ENCODE results near the gene CSMD2. TPM values are rescaled to one million over a fixed set of nuclear protein-coding genes. Genes with fewer than 3 reads are reported as not detected.

CSMD2 gene
- total and polyA plus RNA-seq, 7 experiments from 2014 or later, result 0.02 TPM; not detected in 6

DNA sequence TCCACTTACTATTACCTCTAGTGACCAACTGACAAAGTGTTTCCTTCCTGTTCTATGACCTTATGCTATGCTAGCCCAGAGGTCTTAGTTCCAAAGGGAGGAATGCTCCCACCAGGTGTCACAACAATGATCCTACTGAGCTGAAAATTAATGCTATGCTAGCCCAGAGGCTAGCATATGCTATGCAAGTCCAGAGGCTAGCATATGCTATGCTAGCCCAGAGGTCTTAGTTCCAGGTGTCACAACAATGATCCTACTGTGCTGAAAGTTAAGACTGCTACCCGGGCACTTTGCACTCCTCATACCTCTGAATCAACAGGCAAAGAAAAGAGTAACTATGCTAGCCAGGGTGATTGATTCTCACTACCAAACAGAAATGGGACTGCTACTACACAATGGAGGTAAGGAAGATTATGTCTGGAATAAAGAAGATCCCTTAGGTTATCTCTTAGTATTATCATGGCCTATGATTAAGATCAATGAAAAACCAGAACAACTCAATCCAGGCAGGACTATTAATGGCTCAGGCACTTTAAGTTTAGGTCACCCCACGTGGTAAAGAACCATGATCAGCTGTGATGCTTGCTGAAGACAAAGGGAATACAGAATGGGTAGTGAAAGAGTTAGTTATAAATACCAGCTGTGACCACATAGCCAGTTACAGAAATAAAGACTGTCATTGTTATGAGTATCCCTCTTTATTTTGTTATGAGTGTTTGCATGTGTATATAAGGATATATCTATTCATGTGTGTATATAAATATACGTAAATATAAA is 114.1 kb downstream of the CSMD2 start:
- Mint-ChIP-seq H3K27me3 (peaks cover 0 to 24% (median 17%) of the 10 kb centered on the region in 5 donors), H3K4me1 (no peaks in the 10 kb centered on the region), H3K4me3 (no peak overlapping the region), H3K9me3 (peaks cover 0 to 8% (median 0%) of the 10 kb centered on the region in 11 donors), H3K27ac (no peak overlapping the region), H3K36me3 (peaks cover 0 to 4% (median 0%) of the 10 kb centered on the region in 5 donors)
- H3K4me3 ChIP-seq (ENCODE audit: low read length), result no peak overlapping the region
- H3K9me3 ChIP-seq (ENCODE audit: control insufficient read depth in 2 of 3, low read length in 3 of 3), result peaks cover 0 to 4% (median 0%) of the 10 kb centered on the region in 3 experiments
- ATAC-seq (no peak), DNase-seq (no peak)
- no peak overlapping the region for H3K27ac ChIP-seq (ENCODE audit: low read depth, low read length)
- H3K27me3 ChIP-seq (ENCODE audit: control insufficient read depth in 2 of 2, insufficient read depth in 2 of 2, low read length in 2 of 2), result no peaks in the 10 kb centered on the region
- no peaks in the 10 kb centered on the region for H3K36me3 ChIP-seq (ENCODE audit: control insufficient read depth in 2 of 3, insufficient read depth in 3 of 3, low read length in 3 of 3)
- ChIA-PET CTCF (no interaction called here), POLR2A (no interaction called here)
- no peaks in the 10 kb centered on the region for H3K4me1 ChIP-seq (ENCODE audit: control insufficient read depth in 2 of 2, insufficient read depth in 2 of 2, low read length in 2 of 2)
- intact Hi-C loops (cut with micrococcal nuclease), result no loop called here

DNA sequence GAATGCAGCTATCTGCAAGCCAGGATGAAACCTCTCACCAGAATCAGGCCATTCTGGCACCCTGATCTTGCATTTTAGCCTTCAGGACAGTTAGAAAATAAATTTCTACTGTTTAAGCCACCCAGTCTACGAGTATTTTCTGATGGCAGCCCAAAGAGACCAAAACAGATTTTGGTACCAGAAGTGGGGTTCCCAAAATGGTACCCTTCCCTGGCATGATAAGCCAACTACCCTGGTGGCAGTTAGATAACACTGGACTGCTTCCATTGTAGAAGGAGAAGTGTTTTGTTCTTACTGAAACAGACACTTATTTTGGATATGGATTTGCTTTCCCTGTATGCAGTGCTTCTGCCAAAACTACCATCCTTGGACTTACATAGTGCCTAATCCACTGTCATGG is 115.0 kb downstream of the CSMD2 start:
- peaks cover 0 to 8% (median 0%) of the 10 kb centered on the region in 11 donors for H3K9me3 Mint-ChIP-seq
- no peak overlapping the region for H3K4me3 Mint-ChIP-seq
- Histone ChIP-seq H3K27me3 (ENCODE audit: control insufficient read depth in 2 of 2, insufficient read depth in 2 of 2, low read length in 2 of 2) (no peaks in the 10 kb centered on the region), H3K9me3 (ENCODE audit: control insufficient read depth in 2 of 3, low read length in 3 of 3) (peaks cover 0 to 4% (median 0%) of the 10 kb centered on the region in 3 experiments), H3K27ac (ENCODE audit: low read depth, low read length) (no peak overlapping the region), H3K4me3 (ENCODE audit: low read length) (no peak overlapping the region), H3K4me1 (ENCODE audit: control insufficient read depth in 2 of 2, insufficient read depth in 2 of 2, low read length in 2 of 2) (no peaks in the 10 kb centered on the region), H3K36me3 (ENCODE audit: control insufficient read depth in 2 of 3, insufficient read depth in 3 of 3, low read length in 3 of 3) (no peaks in the 10 kb centered on the region)
- peaks cover 0 to 20% (median 15%) of the 10 kb centered on the region in 5 donors for H3K27me3 Mint-ChIP-seq
- POLR2A ChIA-PET, result no interaction called here
- no peak overlapping the region for H3K27ac Mint-ChIP-seq
- no peak for ATAC-seq
- no peaks in the 10 kb centered on the region for H3K4me1 Mint-ChIP-seq
- no peak for DNase-seq
- intact Hi-C loops (cut with micrococcal nuclease), result no loop called here
- peaks cover 0 to 4% (median 0%) of the 10 kb centered on the region in 5 donors for H3K36me3 Mint-ChIP-seq
- CTCF ChIA-PET, result no interaction called here

DNA sequence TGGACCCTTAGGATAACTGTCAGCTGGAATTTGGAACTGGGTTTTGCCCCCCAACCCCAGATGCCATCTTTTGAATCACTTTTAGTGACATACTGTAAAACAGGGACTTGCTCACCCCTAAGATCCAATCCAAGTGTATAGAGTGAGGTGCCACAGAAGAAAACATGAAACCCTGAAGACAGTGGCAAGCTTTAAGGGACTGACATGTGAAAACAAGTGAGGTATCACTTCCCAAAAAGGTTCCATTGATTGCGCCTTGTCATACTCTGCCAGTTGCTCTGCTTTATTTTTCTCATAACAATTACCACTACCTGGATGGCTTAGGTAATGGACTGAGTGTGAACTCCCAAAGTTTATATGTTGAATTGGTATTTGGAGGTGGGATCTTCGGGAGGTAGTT is 115.6 kb downstream of the CSMD2 start:
- ATAC-seq (no peak), DNase-seq (no peak)
- Mint-ChIP-seq H3K9me3 (peaks cover 0 to 8% (median 0%) of the 10 kb centered on the region in 11 donors), H3K27ac (no peak overlapping the region), H3K4me1 (no peaks in the 10 kb centered on the region), H3K36me3 (peaks cover 0 to 4% (median 0%) of the 10 kb centered on the region in 5 donors), H3K27me3 (peaks cover 0 to 20% (median 13%) of the 10 kb centered on the region in 5 donors), H3K4me3 (no peak overlapping the region)
- Histone ChIP-seq H3K36me3 (ENCODE audit: control insufficient read depth in 2 of 3, insufficient read depth in 3 of 3, low read length in 3 of 3) (no peaks in the 10 kb centered on the region), H3K27ac (ENCODE audit: low read depth, low read length) (no peak overlapping the region), H3K9me3 (ENCODE audit: control insufficient read depth in 2 of 3, low read length in 3 of 3) (peaks cover 0 to 4% (median 0%) of the 10 kb centered on the region in 3 experiments), H3K4me1 (ENCODE audit: control insufficient read depth in 2 of 2, insufficient read depth in 2 of 2, low read length in 2 of 2) (no peaks in the 10 kb centered on the region), H3K4me3 (ENCODE audit: low read length) (no peak overlapping the region), H3K27me3 (ENCODE audit: control insufficient read depth in 2 of 2, insufficient read depth in 2 of 2, low read length in 2 of 2) (no peaks in the 10 kb centered on the region)
- intact Hi-C loops (cut with micrococcal nuclease), result no loop called here
- CTCF ChIA-PET, result no interaction called here
- POLR2A ChIA-PET, result no interaction called here

DNA sequence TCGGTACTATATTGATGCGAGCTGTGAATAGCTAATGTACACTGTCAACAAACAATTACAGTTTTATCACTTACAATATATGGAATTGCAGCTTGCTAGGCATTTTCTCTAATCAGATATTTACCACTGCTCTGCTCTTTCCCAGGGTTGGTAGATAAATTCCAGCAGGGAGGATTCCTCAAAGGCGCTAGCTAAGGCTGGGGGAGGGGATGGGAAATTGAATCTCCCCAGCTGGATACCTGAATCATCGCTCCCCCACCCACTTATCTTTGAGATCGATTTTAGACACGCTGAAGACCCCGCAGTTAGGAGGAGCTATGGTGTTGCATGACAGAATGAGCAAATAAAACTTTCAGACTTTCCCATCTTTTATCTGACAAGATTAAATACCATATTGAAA is 127.2 kb downstream of the CSMD2 start:
- Mint-ChIP-seq H3K27me3 (peaks cover 2 to 7% (median 4%) of the 10 kb centered on the region in 5 donors), H3K9me3 (no peaks in the 10 kb centered on the region), H3K27ac (no peak overlapping the region), H3K4me3 (no peak overlapping the region), H3K4me1 (peaks cover 0 to 2% (median 0%) of the 10 kb centered on the region in 7 donors), H3K36me3 (no peaks in the 10 kb centered on the region)
- Histone ChIP-seq H3K4me1 (ENCODE audit: control insufficient read depth in 2 of 2, insufficient read depth in 2 of 2, low read length in 2 of 2) (no peaks in the 10 kb centered on the region), H3K36me3 (ENCODE audit: control insufficient read depth in 2 of 3, insufficient read depth in 3 of 3, low read length in 3 of 3) (no peaks in the 10 kb centered on the region), H3K9me3 (ENCODE audit: control insufficient read depth in 2 of 3, low read length in 3 of 3) (no peaks in the 10 kb centered on the region), H3K27me3 (ENCODE audit: control insufficient read depth in 2 of 2, insufficient read depth in 2 of 2, low read length in 2 of 2) (no peaks in the 10 kb centered on the region), H3K27ac (ENCODE audit: low read depth, low read length) (no peak overlapping the region), H3K4me3 (ENCODE audit: low read length) (no peak overlapping the region)
- DNase-seq (no peak), ATAC-seq (no peak)
- intact Hi-C loops (cut with micrococcal nuclease), result no loop called here
- POLR2A ChIA-PET, result no interaction called here
- CTCF ChIA-PET, result no interaction called here

DNA sequence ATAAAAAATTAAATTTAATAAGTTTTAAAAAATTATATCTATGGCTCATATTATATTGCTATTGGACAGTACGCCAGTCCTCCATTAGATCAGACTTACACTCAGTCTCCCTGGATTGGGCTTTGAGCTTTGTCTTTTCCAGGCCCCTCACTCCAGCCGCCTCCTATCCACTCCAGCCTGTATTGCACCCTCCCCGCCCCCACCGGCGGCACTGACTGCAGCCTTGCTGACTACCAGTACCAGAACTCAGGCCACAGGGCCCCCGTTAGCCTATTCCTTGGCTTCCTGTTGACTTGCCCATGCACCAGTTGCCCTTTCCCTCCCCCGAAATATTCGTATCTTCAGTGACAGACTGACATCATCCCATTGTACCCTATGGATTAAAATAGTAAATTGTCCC is 127.9 kb downstream of the CSMD2 start:
- H3K27ac Mint-ChIP-seq, result no peak overlapping the region
- ATAC-seq, result no peak
- H3K9me3 Mint-ChIP-seq, result no peaks in the 10 kb centered on the region
- Histone ChIP-seq H3K9me3 (ENCODE audit: control insufficient read depth in 2 of 3, low read length in 3 of 3) (no peaks in the 10 kb centered on the region), H3K27me3 (ENCODE audit: control insufficient read depth in 2 of 2, insufficient read depth in 2 of 2, low read length in 2 of 2) (no peaks in the 10 kb centered on the region), H3K27ac (ENCODE audit: low read depth, low read length) (no peak overlapping the region), H3K36me3 (ENCODE audit: control insufficient read depth in 2 of 3, insufficient read depth in 3 of 3, low read length in 3 of 3) (no peaks in the 10 kb centered on the region), H3K4me1 (ENCODE audit: control insufficient read depth in 2 of 2, insufficient read depth in 2 of 2, low read length in 2 of 2) (no peaks in the 10 kb centered on the region), H3K4me3 (ENCODE audit: low read length) (no peak overlapping the region)
- ChIA-PET POLR2A (no interaction called here), CTCF (no interaction called here)
- H3K4me1 Mint-ChIP-seq, result peaks cover 0 to 2% (median 0%) of the 10 kb centered on the region in 7 donors
- no peak for DNase-seq
- H3K27me3 Mint-ChIP-seq, result peaks cover 2 to 14% (median 8%) of the 10 kb centered on the region in 5 donors
- no peak overlapping the region for H3K4me3 Mint-ChIP-seq
- H3K36me3 Mint-ChIP-seq, result no peaks in the 10 kb centered on the region
- intact Hi-C loops (cut with micrococcal nuclease), result no loop called here

DNA sequence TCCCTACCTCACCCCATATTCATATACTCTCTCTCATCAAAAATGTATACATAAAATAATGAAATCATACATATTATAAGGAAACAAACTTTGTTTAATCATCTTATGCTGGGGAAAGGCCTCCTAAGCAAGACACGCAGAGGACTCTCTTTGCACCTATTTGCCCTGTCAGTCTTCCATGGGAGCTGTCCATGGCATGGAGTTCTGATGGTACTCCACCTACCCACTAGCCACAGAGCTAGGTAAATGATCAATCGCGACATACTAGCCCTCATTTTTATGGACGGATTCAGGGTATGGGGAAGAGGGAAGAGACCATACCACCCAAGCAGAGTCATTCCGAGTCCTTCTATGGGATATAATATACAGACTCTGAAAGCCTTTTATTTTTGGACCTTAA is 131.0 kb downstream of the CSMD2 start:
- ATAC-seq, result no peak
- no peak overlapping the region for H3K4me3 Mint-ChIP-seq
- no peak for DNase-seq
- no peaks in the 10 kb centered on the region for H3K9me3 Mint-ChIP-seq
- H3K9me3 ChIP-seq (ENCODE audit: control insufficient read depth in 2 of 3, low read length in 3 of 3), result no peaks in the 10 kb centered on the region
- no peak overlapping the region for H3K4me3 ChIP-seq (ENCODE audit: low read length)
- H3K4me1 Mint-ChIP-seq, result peaks cover 0 to 2% (median 0%) of the 10 kb centered on the region in 7 donors
- POLR2A ChIA-PET, result no interaction called here
- no peaks in the 10 kb centered on the region for H3K27me3 ChIP-seq (ENCODE audit: control insufficient read depth in 2 of 2, insufficient read depth in 2 of 2, low read length in 2 of 2)
- H3K36me3 ChIP-seq (ENCODE audit: control insufficient read depth in 2 of 3, insufficient read depth in 3 of 3, low read length in 3 of 3), result no peaks in the 10 kb centered on the region
- intact Hi-C loops (cut with micrococcal nuclease), result no loop called here
- H3K36me3 Mint-ChIP-seq, result no peaks in the 10 kb centered on the region
- CTCF ChIA-PET, result no interaction called here
- no peaks in the 10 kb centered on the region for H3K4me1 ChIP-seq (ENCODE audit: control insufficient read depth in 2 of 2, insufficient read depth in 2 of 2, low read length in 2 of 2)
- no peak overlapping the region for H3K27ac ChIP-seq (ENCODE audit: low read depth, low read length)
- H3K27ac Mint-ChIP-seq, result no peak overlapping the region
- peaks cover 4 to 27% (median 15%) of the 10 kb centered on the region in 5 donors for H3K27me3 Mint-ChIP-seq

DNA sequence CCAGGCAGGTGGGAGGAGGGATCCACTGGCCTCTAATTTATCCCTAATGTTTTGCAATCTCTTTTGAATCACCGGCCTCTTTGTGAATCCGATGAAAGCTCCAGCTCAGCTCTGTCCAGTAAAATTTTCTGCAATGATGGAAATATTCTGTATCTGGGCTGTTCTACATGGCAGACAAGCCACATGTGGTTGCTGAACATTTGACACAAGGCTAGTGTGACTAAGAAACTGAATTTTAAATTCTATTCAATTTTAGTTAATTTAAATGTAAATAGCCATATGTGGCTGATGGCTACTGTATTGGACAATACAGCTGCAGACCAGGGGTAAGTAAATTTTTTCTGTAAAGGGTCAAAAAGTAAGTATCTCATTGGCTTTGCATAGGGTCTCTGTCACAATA is 135.1 kb downstream of the CSMD2 start:
- Histone ChIP-seq H3K27me3 (ENCODE audit: control insufficient read depth in 2 of 2, insufficient read depth in 2 of 2, low read length in 2 of 2) (no peaks in the 10 kb centered on the region), H3K4me3 (ENCODE audit: low read length) (no peak overlapping the region), H3K36me3 (ENCODE audit: control insufficient read depth in 2 of 3, insufficient read depth in 3 of 3, low read length in 3 of 3) (no peaks in the 10 kb centered on the region), H3K4me1 (ENCODE audit: control insufficient read depth in 2 of 2, insufficient read depth in 2 of 2, low read length in 2 of 2) (no peaks in the 10 kb centered on the region), H3K27ac (ENCODE audit: low read depth, low read length) (no peak overlapping the region), H3K9me3 (ENCODE audit: control insufficient read depth in 2 of 3, low read length in 3 of 3) (no peaks in the 10 kb centered on the region)
- Mint-ChIP-seq H3K4me1 (no peaks in the 10 kb centered on the region), H3K27ac (no peak overlapping the region), H3K27me3 (peaks cover 11 to 55% (median 30%) of the 10 kb centered on the region in 5 donors), H3K36me3 (no peaks in the 10 kb centered on the region), H3K9me3 (no peaks in the 10 kb centered on the region), H3K4me3 (no peak overlapping the region)
- ATAC-seq (no peak), DNase-seq (no peak)
- ChIA-PET POLR2A (no interaction called here), CTCF (no interaction called here)
- intact Hi-C loops (cut with micrococcal nuclease), result no loop called here
